SK-N-SH treated with all-trans-retinoic acid at 6 μM for 48 hours (cell line): ENCODE results near the gene ING3.

Source experiments
- ARNTL ChIP-seq: fragments of 450-650 bp; formaldehyde crosslinking; IDR thresholded peaks from 2 replicates; pipeline ENCODE4 v1.5.0; 2020; ENCODE audit warnings: low read depth, mild to moderate bottlenecking, moderate library complexity, borderline replicate concordance
- BACH2 ChIP-seq: fragments of 250-450 bp; sonication (Bioruptor Pico); IDR thresholded peaks from 2 replicates; pipeline ENCODE4 v1.9.0; 2021; ENCODE audit warnings: mild to moderate bottlenecking, borderline replicate concordance
- SNAI2 ChIP-seq: fragments of 250-450 bp; sonication (Bioruptor Pico); IDR thresholded peaks from 2 replicates; pipeline ENCODE4 v1.5.0; 2020; ENCODE audit warnings: mild to moderate bottlenecking, moderate library complexity
- ZC3H10 ChIP-seq: fragments of 250-450 bp; sonication (Bioruptor Pico); IDR thresholded peaks from 2 replicates; pipeline ENCODE4 v1.5.1; 2021; ENCODE audit warnings: mild to moderate bottlenecking, moderate library complexity
- ZFP3 ChIP-seq: fragments of 250-450 bp; sonication (Bioruptor Pico); IDR thresholded peaks from 2 replicates; pipeline ENCODE4 v1.5.0; 2020; ENCODE audit warnings: mild to moderate bottlenecking, moderate library complexity
- ZFP30 ChIP-seq: fragments of 450-650 bp; formaldehyde crosslinking; IDR thresholded peaks from 2 replicates; pipeline ENCODE4 v1.5.0; 2022; ENCODE audit warnings: mild to moderate bottlenecking, moderate library complexity
- ZNF70 ChIP-seq: fragments of 450-650 bp; formaldehyde crosslinking; IDR thresholded peaks from 2 replicates; pipeline ENCODE4 v1.5.0; 2020; ENCODE audit warnings: mild to moderate bottlenecking, moderate library complexity
- TF ChIP-seq, protein P1 (sequence below): fragments of 250-450 bp; sonication (Bioruptor Pico); IDR thresholded peaks from 2 replicates; pipeline ENCODE4 v1.8.0; 2020; ENCODE audit warnings: mild to moderate bottlenecking, moderate library complexity, borderline replicate concordance
- TF ChIP-seq, protein P2 (sequence below): fragments of 250-450 bp; sonication (Bioruptor Pico); IDR thresholded peaks from 2 replicates; pipeline ENCODE4 v1.5.1; 2020; ENCODE audit warnings: low read depth, mild to moderate bottlenecking, moderate library complexity

DNA sequence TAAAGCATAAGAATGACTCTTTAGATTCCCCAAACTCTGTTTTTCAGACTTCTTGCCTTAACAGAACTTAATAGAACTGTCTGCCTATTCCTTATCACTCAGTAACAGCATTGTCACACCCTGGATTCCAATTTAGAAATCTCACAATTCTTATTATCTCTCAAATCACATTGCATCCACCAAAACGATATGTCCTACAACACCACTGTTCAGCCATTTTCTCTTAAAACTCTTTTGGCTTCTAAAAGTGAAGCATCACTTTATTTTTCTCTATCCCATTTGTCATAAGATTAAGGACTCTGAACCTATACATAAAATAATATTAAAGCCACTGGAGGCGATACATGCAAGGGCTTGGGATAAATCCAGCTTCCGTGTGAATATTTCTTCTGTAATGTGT, 36.7 kb downstream of the ING3 start:
- no peak for TF ChIP-seq BACH2 (CRISPR knock-in tag)
- no peak for TF ChIP-seq ARNTL (CRISPR knock-in tag)
- TF ChIP-seq, protein P1, sequence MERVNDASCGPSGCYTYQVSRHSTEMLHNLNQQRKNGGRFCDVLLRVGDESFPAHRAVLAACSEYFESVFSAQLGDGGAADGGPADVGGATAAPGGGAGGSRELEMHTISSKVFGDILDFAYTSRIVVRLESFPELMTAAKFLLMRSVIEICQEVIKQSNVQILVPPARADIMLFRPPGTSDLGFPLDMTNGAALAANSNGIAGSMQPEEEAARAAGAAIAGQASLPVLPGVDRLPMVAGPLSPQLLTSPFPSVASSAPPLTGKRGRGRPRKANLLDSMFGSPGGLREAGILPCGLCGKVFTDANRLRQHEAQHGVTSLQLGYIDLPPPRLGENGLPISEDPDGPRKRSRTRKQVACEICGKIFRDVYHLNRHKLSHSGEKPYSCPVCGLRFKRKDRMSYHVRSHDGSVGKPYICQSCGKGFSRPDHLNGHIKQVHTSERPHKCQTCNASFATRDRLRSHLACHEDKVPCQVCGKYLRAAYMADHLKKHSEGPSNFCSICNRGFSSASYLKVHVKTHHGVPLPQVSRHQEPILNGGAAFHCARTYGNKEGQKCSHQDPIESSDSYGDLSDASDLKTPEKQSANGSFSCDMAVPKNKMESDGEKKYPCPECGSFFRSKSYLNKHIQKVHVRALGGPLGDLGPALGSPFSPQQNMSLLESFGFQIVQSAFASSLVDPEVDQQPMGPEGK (CRISPR knock-in tag), result no peak
- TF ChIP-seq SNAI2 (CRISPR knock-in tag), result no peak
- TF ChIP-seq ZC3H10 (CRISPR knock-in tag), result no peak
- TF ChIP-seq, protein P2, sequence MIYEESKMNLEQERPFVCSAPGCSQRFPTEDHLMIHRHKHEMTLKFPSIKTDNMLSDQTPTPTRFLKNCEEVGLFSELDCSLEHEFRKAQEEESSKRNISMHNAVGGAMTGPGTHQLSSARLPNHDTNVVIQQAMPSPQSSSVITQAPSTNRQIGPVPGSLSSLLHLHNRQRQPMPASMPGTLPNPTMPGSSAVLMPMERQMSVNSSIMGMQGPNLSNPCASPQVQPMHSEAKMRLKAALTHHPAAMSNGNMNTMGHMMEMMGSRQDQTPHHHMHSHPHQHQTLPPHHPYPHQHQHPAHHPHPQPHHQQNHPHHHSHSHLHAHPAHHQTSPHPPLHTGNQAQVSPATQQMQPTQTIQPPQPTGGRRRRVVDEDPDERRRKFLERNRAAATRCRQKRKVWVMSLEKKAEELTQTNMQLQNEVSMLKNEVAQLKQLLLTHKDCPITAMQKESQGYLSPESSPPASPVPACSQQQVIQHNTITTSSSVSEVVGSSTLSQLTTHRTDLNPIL (CRISPR knock-in tag), result no peak
- no peak for TF ChIP-seq ZNF70 (CRISPR knock-in tag)
- no peak for TF ChIP-seq ZFP30
- TF ChIP-seq ZFP3 (CRISPR knock-in tag), result no peak
